ENCODE measurements around the gene LYRM7. TPM values are rescaled to one million over a fixed set of nuclear protein-coding genes. Genes with fewer than 3 reads are reported as not detected.

LYRM7 gene
- total RNA-seq, 2 experiments from 2014 or later = 14.4 to 25.5 TPM

DNA sequence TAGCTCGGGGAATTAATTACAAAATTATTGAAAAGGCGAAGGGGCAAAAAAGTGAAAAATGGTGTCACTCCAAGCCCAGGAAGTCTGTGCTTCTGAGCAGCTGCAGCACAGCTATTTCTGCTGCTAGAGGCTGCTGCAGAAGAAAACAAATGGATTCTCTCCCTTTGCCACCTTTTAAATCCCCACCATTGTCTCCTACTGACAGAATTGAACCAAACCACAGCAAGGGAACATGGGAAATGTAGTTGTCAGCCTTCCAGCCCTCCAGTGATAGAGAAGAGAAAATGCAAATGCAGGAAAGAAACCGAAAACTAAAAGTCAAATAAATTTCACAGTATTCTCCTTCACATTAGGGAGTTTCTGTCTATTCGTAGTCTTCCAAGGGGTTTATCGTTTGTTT, 59.7 kb downstream of the LYRM7 start:
- H3K4me2 ChIP-seq (ENCODE audit: low read length) = peak overlapping the region; percentile 30; the same call in 1 of the 2 replicates
- ChIA-PET CTCF (ENCODE audit: unreplicated experiment) (no interaction called here), POLR2A (interaction anchor here (1.4 kb wide), 1 partner anchor 9 kb away, joined by 5 read pairs; no protein-coding TSS in a partner anchor)
- DNase-seq (ENCODE audit: low spot score) = no peak
- peaks cover 15% of the 10 kb centered on the region for H3K4me1 ChIP-seq (ENCODE audit: insufficient read depth, low read length, poor library complexity, severe bottlenecking)
- no peaks in the 10 kb centered on the region for H3K9me3 ChIP-seq (ENCODE audit: low read length)
- no TSS peak for BruUV-seq (replicated peaks)
- no peak overlapping the region for H3K27ac ChIP-seq (ENCODE audit: low read depth, low read length, poor library complexity, severe bottlenecking)
- H3K4me3 ChIP-seq (ENCODE audit: low read depth, low read length, poor library complexity, severe bottlenecking) = no peak overlapping the region
- no peak for TF ChIP-seq EZH2phosphoT487 (IDR thresholded peaks at IDR 0.05; ENCODE audit: borderline replicate concordance, low read depth, low read length)
- TF ChIP-seq, protein P1, sequence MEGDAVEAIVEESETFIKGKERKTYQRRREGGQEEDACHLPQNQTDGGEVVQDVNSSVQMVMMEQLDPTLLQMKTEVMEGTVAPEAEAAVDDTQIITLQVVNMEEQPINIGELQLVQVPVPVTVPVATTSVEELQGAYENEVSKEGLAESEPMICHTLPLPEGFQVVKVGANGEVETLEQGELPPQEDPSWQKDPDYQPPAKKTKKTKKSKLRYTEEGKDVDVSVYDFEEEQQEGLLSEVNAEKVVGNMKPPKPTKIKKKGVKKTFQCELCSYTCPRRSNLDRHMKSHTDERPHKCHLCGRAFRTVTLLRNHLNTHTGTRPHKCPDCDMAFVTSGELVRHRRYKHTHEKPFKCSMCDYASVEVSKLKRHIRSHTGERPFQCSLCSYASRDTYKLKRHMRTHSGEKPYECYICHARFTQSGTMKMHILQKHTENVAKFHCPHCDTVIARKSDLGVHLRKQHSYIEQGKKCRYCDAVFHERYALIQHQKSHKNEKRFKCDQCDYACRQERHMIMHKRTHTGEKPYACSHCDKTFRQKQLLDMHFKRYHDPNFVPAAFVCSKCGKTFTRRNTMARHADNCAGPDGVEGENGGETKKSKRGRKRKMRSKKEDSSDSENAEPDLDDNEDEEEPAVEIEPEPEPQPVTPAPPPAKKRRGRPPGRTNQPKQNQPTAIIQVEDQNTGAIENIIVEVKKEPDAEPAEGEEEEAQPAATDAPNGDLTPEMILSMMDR (conservative IDR thresholded peaks at IDR 0.05; ENCODE audit: low read length) = no peak
- no peaks in the 10 kb centered on the region for H3K9me2 ChIP-seq (ENCODE audit: insufficient read depth, low read length)
- H2AFZ ChIP-seq (ENCODE audit: low read length) = peak overlapping the region; percentile 15; the same call in 1 of the 2 replicates
- peaks cover 23% of the 10 kb centered on the region for H3K36me3 ChIP-seq (ENCODE audit: insufficient read depth, low read length)
- H4K20me1 ChIP-seq (ENCODE audit: insufficient read depth, low read length) = no peaks in the 10 kb centered on the region
- no peaks in the 10 kb centered on the region for H3K79me2 ChIP-seq (ENCODE audit: insufficient read depth, low read depth, low read length)
- intact Hi-C loops (cut with micrococcal nuclease; ENCODE audit: unreplicated experiment) = no loop called here

DNA sequence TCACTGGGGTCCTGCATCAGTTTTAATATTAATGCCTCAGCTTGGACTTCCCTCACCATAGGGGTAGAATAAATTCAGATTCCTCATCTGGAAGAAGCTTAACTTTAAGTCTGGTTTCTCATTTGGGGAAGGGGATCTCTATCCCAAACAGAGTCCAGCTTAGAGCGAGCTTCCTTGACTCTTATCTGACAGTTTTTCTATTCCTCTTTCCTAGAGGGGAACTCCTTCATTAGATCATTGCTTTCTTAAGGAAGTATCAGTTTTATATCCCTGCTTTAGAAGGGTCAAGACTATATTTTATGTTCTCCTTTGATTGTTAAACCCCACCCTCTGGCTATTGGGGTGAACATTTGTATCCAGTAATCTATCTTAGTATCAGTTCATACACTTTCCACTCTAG, 68.9 kb downstream of the LYRM7 start:
- H3K36me3 ChIP-seq (ENCODE audit: insufficient read depth, low read length) = peaks cover 7% of the 10 kb centered on the region; the same call in 1 of the 2 replicates
- no peak for DNase-seq (ENCODE audit: low spot score)
- POLR2A ChIA-PET = interaction anchor here (0.9 to 2.2 kb wide), 4 partner anchors 12 to 41 kb away, joined by 3 to 8 read pairs (median 4); no protein-coding TSS in a partner anchor
- no peaks in the 10 kb centered on the region for H3K9me2 ChIP-seq (ENCODE audit: insufficient read depth, low read length)
- no peak overlapping the region for H3K4me2 ChIP-seq (ENCODE audit: low read length)
- H3K4me3 ChIP-seq (ENCODE audit: low read depth, low read length, poor library complexity, severe bottlenecking) = no peak overlapping the region
- no peaks in the 10 kb centered on the region for H3K79me2 ChIP-seq (ENCODE audit: insufficient read depth, low read depth, low read length)
- no peak overlapping the region for H2AFZ ChIP-seq (ENCODE audit: low read length)
- no peaks in the 10 kb centered on the region for H3K9me3 ChIP-seq (ENCODE audit: low read length)
- no peaks in the 10 kb centered on the region for H3K4me1 ChIP-seq (ENCODE audit: insufficient read depth, low read length, poor library complexity, severe bottlenecking)
- TF ChIP-seq, protein P1 (conservative IDR thresholded peaks at IDR 0.05; ENCODE audit: low read length) = no peak
- TF ChIP-seq EZH2phosphoT487 (IDR thresholded peaks at IDR 0.05; ENCODE audit: borderline replicate concordance, low read depth, low read length) = no peak
- BruUV-seq (replicated peaks) = no TSS peak
- H4K20me1 ChIP-seq (ENCODE audit: insufficient read depth, low read length) = no peaks in the 10 kb centered on the region
- intact Hi-C loops (cut with micrococcal nuclease; ENCODE audit: unreplicated experiment) = no loop called here
- H3K27ac ChIP-seq (ENCODE audit: low read depth, low read length, poor library complexity, severe bottlenecking) = no peak overlapping the region
- CTCF ChIA-PET (ENCODE audit: unreplicated experiment) = no interaction called here

DNA sequence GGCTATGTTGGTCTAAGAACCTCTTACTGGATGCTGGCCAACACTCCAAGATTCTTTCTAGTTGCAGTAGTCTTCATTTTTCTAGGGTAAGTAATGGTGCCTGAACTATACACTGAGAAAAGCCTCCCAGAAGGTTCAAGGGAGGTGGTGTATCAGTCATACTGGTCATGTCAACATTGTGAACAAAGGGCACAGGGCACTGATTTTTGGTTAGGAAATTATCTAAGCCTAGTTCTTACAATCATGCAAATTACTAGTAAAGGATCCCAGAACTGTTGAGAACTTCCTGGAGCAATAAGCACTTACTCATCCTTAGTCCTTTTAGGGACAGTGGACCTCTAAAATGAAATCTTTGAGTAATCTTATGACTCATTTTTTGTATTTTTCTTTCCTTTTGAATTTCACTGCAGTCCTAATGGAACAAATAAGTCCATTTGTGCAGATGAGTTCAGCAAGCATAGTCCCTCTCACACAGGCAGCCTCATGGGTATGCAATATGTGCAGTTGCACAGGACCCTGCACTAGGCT, 72.0 kb downstream of the LYRM7 start:
- intact Hi-C loops (cut with micrococcal nuclease; ENCODE audit: unreplicated experiment) = no loop called here
- Histone ChIP-seq H3K36me3 (ENCODE audit: insufficient read depth, low read length) (peaks cover 15% of the 10 kb centered on the region; the same call in 1 of the 2 replicates), H3K27ac (ENCODE audit: low read depth, low read length, poor library complexity, severe bottlenecking) (no peak overlapping the region), H3K4me1 (ENCODE audit: insufficient read depth, low read length, poor library complexity, severe bottlenecking) (no peaks in the 10 kb centered on the region), H3K79me2 (ENCODE audit: insufficient read depth, low read depth, low read length) (no peaks in the 10 kb centered on the region), H4K20me1 (ENCODE audit: insufficient read depth, low read length) (no peaks in the 10 kb centered on the region), H2AFZ (ENCODE audit: low read length) (no peak overlapping the region), H3K9me2 (ENCODE audit: insufficient read depth, low read length) (no peaks in the 10 kb centered on the region), H3K9me3 (ENCODE audit: low read length) (no peaks in the 10 kb centered on the region), H3K4me3 (ENCODE audit: low read depth, low read length, poor library complexity, severe bottlenecking) (no peak overlapping the region), H3K4me2 (ENCODE audit: low read length) (no peak overlapping the region)
- TF ChIP-seq, protein P1 (conservative IDR thresholded peaks at IDR 0.05; ENCODE audit: low read length) = no peak
- no peak for TF ChIP-seq EZH2phosphoT487 (IDR thresholded peaks at IDR 0.05; ENCODE audit: borderline replicate concordance, low read depth, low read length)
- ChIA-PET POLR2A (interaction anchor here (1.0 kb wide), 1 partner anchor 10 kb away, joined by 4 read pairs; no protein-coding TSS in a partner anchor), CTCF (ENCODE audit: unreplicated experiment) (no interaction called here)
- no peak for DNase-seq (ENCODE audit: low spot score)
- BruUV-seq (replicated peaks) = no TSS peak
